HepG2 (cell line): ENCODE results near the gene ARHGEF1. TPM values are rescaled to one million over a fixed set of nuclear protein-coding genes. Genes with fewer than 3 reads are reported as not detected.

Source experiments
- EZH2 ChIP-seq: conservative IDR thresholded peaks from 2 replicates; pipeline ENCODE4 v1.6.1; 2012; ENCODE audit warnings: mild to moderate bottlenecking, low read depth, low read length, moderate library complexity
- JUN ChIP-seq: sonication (generic); formaldehyde crosslinking; IDR thresholded peaks from 2 replicates; pipeline ENCODE4 v1.4.0; 2020; ENCODE audit warnings: mild to moderate bottlenecking, missing genetic modification reagents
- PRMT3 ChIP-seq: sonication (generic); formaldehyde crosslinking; IDR thresholded peaks from 2 replicates; pipeline ENCODE4 v1.8.1; 2022; ENCODE audit warnings: low read depth, mild to moderate bottlenecking, moderate library complexity, missing genetic modification reagents, borderline replicate concordance
- SMAD3 ChIP-seq: sonication (generic); formaldehyde crosslinking; IDR thresholded peaks from 2 replicates; pipeline ENCODE4 v1.4.0; 2020; ENCODE audit warnings: missing genetic modification reagents
- SRY ChIP-seq: sonication (generic); formaldehyde crosslinking; IDR thresholded peaks from 2 replicates; pipeline ENCODE4 v1.8.0; 2022; ENCODE audit warnings: mild to moderate bottlenecking, missing genetic modification reagents
- TBX2 ChIP-seq: sonication (generic); formaldehyde crosslinking; IDR thresholded peaks from 2 replicates; pipeline ENCODE4 v1.5.0; 2020; ENCODE audit warnings: missing genetic modification reagents, mild to moderate bottlenecking, borderline replicate concordance
- ZEB1 ChIP-seq: IDR thresholded peaks from 2 replicates; pipeline ENCODE4 v1.6.1; 2012; ENCODE audit warnings: mild to moderate bottlenecking, low read depth, inconsistent platforms; ENCODE audit not compliant: insufficient replicate concordance
- ZNF441 ChIP-seq: sonication (generic); formaldehyde crosslinking; IDR thresholded peaks from 2 replicates; pipeline ENCODE4 v1.7.0; 2021; ENCODE audit warnings: missing genetic modification reagents, borderline replicate concordance
- ZNF607 ChIP-seq: sonication (generic); formaldehyde crosslinking; IDR thresholded peaks from 2 replicates; pipeline ENCODE4 v1.5.1; 2020; ENCODE audit warnings: missing genetic modification reagents, mild to moderate bottlenecking, borderline replicate concordance
- polyA plus RNA-seq, 8 experiments: library from polyadenylated mRNA; depleted of rRNA in 3 of 8; stranded (reverse) in 7 of 8; unstranded in 1 of 8; fragments of >200 nt; fragmentation: Illumina TruSeq in 4 of 8; extraction: Trizol in 4 of 8; gene quantifications; 2 replicates each; pipeline versions ENCODE4 v1.2.1 to v1.2.3, GENCODE V29; 2011 to 2016; ENCODE audit warnings: low read depth in 4 of 8, missing spikeins in 1 of 8, mixed read lengths in 1 of 8; ENCODE audit not compliant: insufficient read depth in 1 of 8
- total RNA-seq, 5 experiments: library from RNA; depleted of rRNA; stranded (reverse); fragments of >200 nt; fragmentation: Illumina TruSeq; extraction: Trizol; gene quantifications; 2 replicates each; pipeline ENCODE4 v1.2.3, GENCODE V29; 2016; ENCODE audit warnings: low read depth in 1 of 5
- TF ChIP-seq, protein P1 (sequence below): IDR thresholded peaks from 2 replicates; pipeline ENCODE4 v1.6.1; 2016; ENCODE audit warnings: missing biosample characterization, missing genetic modification reagents, low read depth
- TF ChIP-seq, protein P2 (sequence below): sonication (generic); formaldehyde crosslinking; IDR thresholded peaks from 2 replicates; pipeline ENCODE4 v1.9.0; 2021; ENCODE audit warnings: missing genetic modification reagents, mild to moderate bottlenecking, borderline replicate concordance
- TF ChIP-seq, protein P3 (sequence below): sonication (generic); formaldehyde crosslinking; IDR thresholded peaks from 2 replicates; pipeline ENCODE4 v1.5.1; 2020; ENCODE audit warnings: mild to moderate bottlenecking, missing genetic modification reagents, moderate library complexity
- TF ChIP-seq, protein P4 (sequence below): sonication (generic); formaldehyde crosslinking; IDR thresholded peaks from 2 replicates; pipeline ENCODE4 v1.5.1; 2020; ENCODE audit warnings: missing genetic modification reagents, mild to moderate bottlenecking, borderline replicate concordance

Gene ARHGEF1
- total and polyA plus RNA-seq, 2 of the 13 experiments (the other 11 are each of a cell fraction or from before 2014, with no cell fraction given) = 33.7 to 34.7 TPM

DNA sequence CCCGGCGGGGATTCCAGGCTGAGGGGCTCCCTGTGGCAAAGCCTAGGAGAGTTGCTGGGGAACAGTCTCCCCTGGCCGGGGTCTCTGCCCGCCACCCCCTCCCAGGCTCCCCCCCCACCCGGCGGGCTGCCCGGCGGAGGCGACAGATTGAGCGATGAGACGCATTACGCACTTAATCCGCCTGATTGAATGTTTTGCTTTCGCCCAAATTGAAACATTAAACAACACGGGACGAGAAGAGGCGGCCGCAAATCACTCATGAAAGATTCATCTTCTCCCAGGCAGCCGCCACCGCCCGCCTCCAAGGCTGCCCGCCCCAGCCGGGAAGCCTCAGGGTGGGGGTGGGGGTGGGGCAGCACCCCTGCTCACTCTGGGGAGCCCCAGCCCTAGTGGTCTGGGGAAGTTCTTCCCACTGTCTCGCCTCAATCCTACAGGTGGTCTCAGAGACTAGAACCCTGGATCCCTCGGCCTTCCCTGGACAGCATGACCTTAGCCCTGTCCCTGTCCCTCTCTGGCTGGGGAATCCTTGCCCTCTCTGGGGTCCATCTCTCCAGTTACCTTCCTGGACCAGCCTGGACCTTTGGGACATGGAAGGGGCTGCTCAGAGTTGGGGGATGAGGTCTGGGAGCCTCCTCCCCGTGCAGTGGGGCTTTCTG, 52.9 kb downstream of the ARHGEF1 start (continued):
- TF ChIP-seq, protein P1, sequence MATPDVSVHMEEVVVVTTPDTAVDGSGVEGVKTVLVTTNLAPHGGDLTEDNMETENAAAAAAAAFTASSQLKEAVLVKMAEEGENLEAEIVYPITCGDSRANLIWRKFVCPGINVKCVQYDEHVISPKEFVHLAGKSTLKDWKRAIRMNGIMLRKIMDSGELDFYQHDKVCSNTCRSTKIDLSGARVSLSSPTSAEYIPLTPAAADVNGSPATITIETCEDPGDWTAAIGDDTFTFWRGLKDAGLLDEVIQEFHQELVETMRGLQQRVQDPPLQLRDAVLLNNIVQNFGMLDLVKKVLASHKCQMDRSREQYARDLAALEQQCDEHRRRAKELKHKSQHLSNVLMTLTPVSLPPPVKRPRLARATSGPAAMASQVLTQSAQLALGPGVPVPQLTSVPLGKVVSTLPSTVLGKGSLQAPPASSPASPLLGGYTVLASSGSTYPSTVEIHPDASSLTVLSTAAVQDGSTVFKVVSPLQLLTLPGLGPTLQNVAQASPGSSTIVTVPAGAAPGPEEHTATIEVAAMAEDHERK (CRISPR knock-in tag) = no peak
- TF ChIP-seq ZNF607 (no peak), PRMT3 (CRISPR knock-in tag) (no peak), TBX2 (CRISPR knock-in tag) (no peak), ZNF441 (CRISPR knock-in tag) (no peak), EZH2 (no peak), JUN (CRISPR knock-in tag) (no peak), SRY (CRISPR knock-in tag) (no peak), ZEB1 (no peak), SMAD3 (CRISPR knock-in tag) (no peak)
- TF ChIP-seq, protein P2, sequence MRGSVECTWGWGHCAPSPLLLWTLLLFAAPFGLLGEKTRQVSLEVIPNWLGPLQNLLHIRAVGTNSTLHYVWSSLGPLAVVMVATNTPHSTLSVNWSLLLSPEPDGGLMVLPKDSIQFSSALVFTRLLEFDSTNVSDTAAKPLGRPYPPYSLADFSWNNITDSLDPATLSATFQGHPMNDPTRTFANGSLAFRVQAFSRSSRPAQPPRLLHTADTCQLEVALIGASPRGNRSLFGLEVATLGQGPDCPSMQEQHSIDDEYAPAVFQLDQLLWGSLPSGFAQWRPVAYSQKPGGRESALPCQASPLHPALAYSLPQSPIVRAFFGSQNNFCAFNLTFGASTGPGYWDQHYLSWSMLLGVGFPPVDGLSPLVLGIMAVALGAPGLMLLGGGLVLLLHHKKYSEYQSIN (CRISPR knock-in tag) = no peak
- TF ChIP-seq, protein P3, sequence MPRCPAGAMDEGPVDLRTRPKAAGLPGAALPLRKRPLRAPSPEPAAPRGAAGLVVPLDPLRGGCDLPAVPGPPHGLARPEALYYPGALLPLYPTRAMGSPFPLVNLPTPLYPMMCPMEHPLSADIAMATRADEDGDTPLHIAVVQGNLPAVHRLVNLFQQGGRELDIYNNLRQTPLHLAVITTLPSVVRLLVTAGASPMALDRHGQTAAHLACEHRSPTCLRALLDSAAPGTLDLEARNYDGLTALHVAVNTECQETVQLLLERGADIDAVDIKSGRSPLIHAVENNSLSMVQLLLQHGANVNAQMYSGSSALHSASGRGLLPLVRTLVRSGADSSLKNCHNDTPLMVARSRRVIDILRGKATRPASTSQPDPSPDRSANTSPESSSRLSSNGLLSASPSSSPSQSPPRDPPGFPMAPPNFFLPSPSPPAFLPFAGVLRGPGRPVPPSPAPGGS = no peak
- TF ChIP-seq, protein P4, sequence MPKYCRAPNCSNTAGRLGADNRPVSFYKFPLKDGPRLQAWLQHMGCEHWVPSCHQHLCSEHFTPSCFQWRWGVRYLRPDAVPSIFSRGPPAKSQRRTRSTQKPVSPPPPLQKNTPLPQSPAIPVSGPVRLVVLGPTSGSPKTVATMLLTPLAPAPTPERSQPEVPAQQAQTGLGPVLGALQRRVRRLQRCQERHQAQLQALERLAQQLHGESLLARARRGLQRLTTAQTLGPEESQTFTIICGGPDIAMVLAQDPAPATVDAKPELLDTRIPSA = no peak
